HL-60 (cell line): Measurements from ENCODE around the gene SH3RF1.

Source experiments
- CTCF ChIP-seq: IDR thresholded peaks from one replicate; pipeline ENCODE4 v1.5.1; 2011; ENCODE audit warnings: low read length, control low read depth, inconsistent platforms; ENCODE audit not compliant: insufficient read depth
- GABPA ChIP-seq: IDR thresholded peaks from 2 replicates; pipeline ENCODE4 v1.6.1; 2012; ENCODE audit warnings: low read depth
- POLR2AphosphoS5 ChIP-seq: IDR thresholded peaks from 2 replicates; pipeline ENCODE4 v1.6.1; 2012; ENCODE audit warnings: low read depth
- SPI1 ChIP-seq: IDR thresholded peaks from 2 replicates; pipeline ENCODE4 v1.6.1; 2012; ENCODE audit warnings: low read depth, mild to moderate bottlenecking, borderline replicate concordance
- TF ChIP-seq, protein P1 (sequence below): IDR thresholded peaks from 2 replicates; pipeline ENCODE4 v1.6.1; 2012; ENCODE audit warnings: low read depth; ENCODE audit not compliant: insufficient replicate concordance

DNA sequence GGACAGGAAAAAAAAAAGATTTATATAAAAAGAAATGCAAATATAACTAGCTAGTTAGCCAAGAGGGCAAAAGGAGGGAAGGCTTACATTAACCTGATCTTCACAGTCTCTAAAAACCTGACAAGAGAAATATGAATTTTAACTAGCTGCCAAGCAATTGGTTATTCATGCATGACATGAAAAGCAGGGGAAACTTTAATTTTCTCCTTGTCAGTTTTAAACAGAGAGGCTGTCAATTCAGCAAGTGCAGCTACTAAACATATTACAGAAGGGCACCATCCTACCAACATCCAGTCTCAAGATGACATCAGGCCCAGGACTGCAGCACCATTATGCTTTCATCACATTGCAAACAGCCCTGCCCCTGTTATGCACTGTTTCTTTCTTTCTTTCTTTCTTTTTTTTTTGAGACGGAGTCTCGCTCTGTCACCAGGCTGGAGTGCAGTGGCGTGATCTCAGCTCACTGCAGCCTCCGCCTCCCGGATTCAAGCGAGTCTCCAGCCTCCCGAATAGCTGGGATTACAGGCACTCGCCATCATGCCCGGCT is 221.8 kb downstream of the SH3RF1 start:
- TF ChIP-seq CTCF (no peak), POLR2AphosphoS5 (no peak), GABPA (no peak), SPI1 (no peak)
- TF ChIP-seq, protein P1, sequence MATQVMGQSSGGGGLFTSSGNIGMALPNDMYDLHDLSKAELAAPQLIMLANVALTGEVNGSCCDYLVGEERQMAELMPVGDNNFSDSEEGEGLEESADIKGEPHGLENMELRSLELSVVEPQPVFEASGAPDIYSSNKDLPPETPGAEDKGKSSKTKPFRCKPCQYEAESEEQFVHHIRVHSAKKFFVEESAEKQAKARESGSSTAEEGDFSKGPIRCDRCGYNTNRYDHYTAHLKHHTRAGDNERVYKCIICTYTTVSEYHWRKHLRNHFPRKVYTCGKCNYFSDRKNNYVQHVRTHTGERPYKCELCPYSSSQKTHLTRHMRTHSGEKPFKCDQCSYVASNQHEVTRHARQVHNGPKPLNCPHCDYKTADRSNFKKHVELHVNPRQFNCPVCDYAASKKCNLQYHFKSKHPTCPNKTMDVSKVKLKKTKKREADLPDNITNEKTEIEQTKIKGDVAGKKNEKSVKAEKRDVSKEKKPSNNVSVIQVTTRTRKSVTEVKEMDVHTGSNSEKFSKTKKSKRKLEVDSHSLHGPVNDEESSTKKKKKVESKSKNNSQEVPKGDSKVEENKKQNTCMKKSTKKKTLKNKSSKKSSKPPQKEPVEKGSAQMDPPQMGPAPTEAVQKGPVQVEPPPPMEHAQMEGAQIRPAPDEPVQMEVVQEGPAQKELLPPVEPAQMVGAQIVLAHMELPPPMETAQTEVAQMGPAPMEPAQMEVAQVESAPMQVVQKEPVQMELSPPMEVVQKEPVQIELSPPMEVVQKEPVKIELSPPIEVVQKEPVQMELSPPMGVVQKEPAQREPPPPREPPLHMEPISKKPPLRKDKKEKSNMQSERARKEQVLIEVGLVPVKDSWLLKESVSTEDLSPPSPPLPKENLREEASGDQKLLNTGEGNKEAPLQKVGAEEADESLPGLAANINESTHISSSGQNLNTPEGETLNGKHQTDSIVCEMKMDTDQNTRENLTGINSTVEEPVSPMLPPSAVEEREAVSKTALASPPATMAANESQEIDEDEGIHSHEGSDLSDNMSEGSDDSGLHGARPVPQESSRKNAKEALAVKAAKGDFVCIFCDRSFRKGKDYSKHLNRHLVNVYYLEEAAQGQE, result no peak
